GM18526 (cell line): ENCODE measurements around the gene NDUFA6.

Experiments used
- POLR2A ChIP-seq: IDR thresholded peaks from 3 replicates; pipeline ENCODE4 v1.6.1; 2011; ENCODE audit not compliant: insufficient read length; ENCODE audit errors: extremely low read depth

Gene NDUFA6

GRCh38 chr22:42086051-42086450, 4.5 kb downstream of the NDUFA6 start:
- TF ChIP-seq POLR2A, result no peak

- no peak for TF ChIP-seq POLR2A
Measured at GRCh38 chr22:42084874-42085273, 5.7 kb downstream of the NDUFA6 start.

- no peak for TF ChIP-seq POLR2A
Measured at GRCh38 chr22:42083119-42083518, 7.5 kb downstream of the NDUFA6 start.

GRCh38 chr22:42080287-42080686, 10.3 kb downstream of the NDUFA6 start:
- no peak for TF ChIP-seq POLR2A

- peak; percentile 79 for TF ChIP-seq POLR2A
Measured at GRCh38 chr22:42079319-42080251, 11.0 kb downstream of the NDUFA6 start, which contains the start of gene SMDT1. Gene SMDT1, plus strand, starts transcription at chr22:42079700. Its CDS starts 69 bp downstream, at chr22:42079769.

GRCh38 chr22:42078469-42079318, 11.9 kb downstream of the NDUFA6 start:
- no peak for TF ChIP-seq POLR2A

- TF ChIP-seq POLR2A, result no peak
Measured at GRCh38 chr22:42077486-42078125, 13.0 kb downstream of the NDUFA6 start.

GRCh38 chr22:42076764-42077485, 13.6 kb downstream of the NDUFA6 start:
- no peak for TF ChIP-seq POLR2A

- no peak for TF ChIP-seq POLR2A
Measured at GRCh38 chr22:42074846-42075676, 15.5 kb downstream of the NDUFA6 start.

- TF ChIP-seq POLR2A, result no peak
Measured at GRCh38 chr22:42074132-42074811, 16.3 kb downstream of the NDUFA6 start, which contains the start of gene PHETA2. Gene PHETA2, plus strand, starts transcription at chr22:42074248. Its CDS starts 3,046 bp downstream, at chr22:42077294.

GRCh38 chr22:42073621-42074041, 16.9 kb downstream of the NDUFA6 start:
- no peak for TF ChIP-seq POLR2A

GRCh38 chr22:42072606-42073330, 17.8 kb downstream of the NDUFA6 start:
- TF ChIP-seq POLR2A, result no peak
